Measurements from ENCODE around the gene LTB4R2.

LTB4R2 gene

DNA sequence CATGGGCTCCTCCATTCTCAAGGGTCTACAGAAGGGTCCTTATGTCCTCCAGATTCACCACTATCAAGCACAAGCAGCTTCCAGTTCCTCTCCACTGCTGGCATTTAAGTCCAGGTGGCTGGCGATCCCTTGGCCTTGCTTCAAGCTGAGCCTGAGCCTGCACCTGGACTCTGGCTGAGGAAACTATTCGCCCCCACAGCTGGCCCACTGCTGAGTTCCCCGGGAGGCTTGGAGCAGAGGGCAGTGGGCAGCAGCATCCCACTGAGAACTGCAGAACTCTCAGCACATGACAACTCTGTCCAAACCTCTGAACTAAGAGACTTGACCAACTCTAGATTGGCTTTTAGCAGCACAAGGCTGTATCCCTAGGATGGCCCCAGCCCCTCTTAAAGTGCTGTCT lies 27.2 kb upstream of the LTB4R2 start:
- no peak for TF ChIP-seq CTCF (conservative IDR thresholded peaks at IDR 0.05; ENCODE audit: low read depth, low read length)
- no peak for DNase-seq (ENCODE audit: low read depth)
- no peak overlapping the region for H3K4me3 ChIP-seq (ENCODE audit: low read depth, low read length)

- no peak for DNase-seq (ENCODE audit: low read depth)
- TF ChIP-seq CTCF (conservative IDR thresholded peaks at IDR 0.05; ENCODE audit: low read depth, low read length): no peak
- H3K4me3 ChIP-seq (ENCODE audit: low read depth, low read length): no peak overlapping the region
Measured at GRCh38 chr14:24283796-24284460, 26.0 kb upstream of the LTB4R2 start.

DNA sequence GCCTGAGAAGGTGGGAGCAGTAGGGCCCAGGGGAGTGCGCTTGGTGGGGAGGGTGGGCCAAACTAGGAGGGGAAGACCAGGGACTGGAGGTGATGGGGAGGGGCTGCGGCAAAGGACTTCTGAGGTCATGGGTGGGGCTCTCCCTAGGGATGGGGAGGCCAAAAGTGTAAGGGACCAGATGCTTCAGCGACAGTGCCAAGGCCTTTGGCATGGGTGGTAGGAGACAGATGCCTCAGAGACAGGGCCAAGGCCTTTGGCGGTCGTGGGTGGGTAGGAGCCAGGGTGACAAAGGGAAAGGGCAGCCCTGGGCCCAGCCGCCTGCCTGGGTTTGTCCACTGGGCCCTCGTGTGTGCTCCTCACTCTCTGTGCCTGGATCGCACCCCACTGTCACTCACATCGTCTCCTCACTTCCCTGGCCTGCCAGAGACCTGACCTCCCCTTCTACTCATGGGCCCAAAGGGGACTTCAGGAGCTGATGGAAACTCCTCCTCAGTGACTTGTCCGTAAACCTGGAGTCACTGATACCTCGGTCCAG lies 25.4 kb upstream of the LTB4R2 start:
- TF ChIP-seq CTCF (conservative IDR thresholded peaks at IDR 0.05; ENCODE audit: low read depth, low read length): no peak
- DNase-seq (ENCODE audit: low read depth): no peak
- H3K4me3 ChIP-seq (ENCODE audit: low read depth, low read length): no peak overlapping the region

DNA sequence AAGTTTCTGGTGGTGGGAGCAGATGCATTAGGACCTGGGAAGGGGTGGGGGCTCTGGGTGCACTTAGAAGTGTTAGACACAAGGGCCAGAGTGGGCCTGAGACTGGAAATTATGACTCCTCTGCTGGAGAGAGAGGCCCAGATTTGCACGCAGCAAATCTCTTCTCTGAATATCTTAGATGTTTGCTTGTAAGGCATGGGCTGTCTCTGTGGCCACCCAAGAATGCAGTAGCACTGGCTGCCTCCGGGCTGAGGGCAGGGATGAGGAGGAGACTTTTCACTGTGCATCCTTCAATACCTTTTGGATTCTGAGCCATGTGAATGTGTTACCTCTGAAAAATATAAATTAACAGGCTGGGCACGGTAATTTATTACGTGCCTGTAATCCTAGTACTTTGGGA lies 24.6 kb upstream of the LTB4R2 start:
- peak; percentile 2 for TF ChIP-seq CTCF (conservative IDR thresholded peaks at IDR 0.05; ENCODE audit: low read depth, low read length)
- DNase-seq (ENCODE audit: low read depth): no peak
- no peak overlapping the region for H3K4me3 ChIP-seq (ENCODE audit: low read depth, low read length)

DNA sequence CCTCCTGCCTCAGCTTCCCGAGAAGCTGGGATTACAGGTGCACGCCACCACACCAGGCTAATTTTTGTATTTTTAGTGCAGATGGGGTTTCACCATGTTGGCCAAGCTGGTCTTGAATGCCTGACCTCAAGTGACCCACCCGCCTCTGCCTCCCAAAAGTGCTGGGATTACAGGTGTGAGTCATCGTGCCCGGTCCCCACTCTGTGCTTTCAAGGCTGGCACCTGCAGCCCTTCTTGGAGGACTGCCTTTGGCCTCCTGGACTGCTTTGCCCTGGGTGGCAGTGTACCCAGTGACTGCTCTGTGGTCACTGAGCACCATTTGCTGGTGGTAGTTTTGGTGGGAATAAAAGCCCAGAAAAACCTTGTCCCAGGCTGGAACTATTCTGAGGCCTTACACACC lies 22.9 kb upstream of the LTB4R2 start:
- no peak for DNase-seq (ENCODE audit: low read depth)
- H3K4me3 ChIP-seq (ENCODE audit: low read depth, low read length): no peak overlapping the region
- no peak for TF ChIP-seq CTCF (conservative IDR thresholded peaks at IDR 0.05; ENCODE audit: low read depth, low read length)

GRCh38 chr14:24289649-24290280 lies 20.2 kb upstream of the LTB4R2 start:
- no peak for DNase-seq (ENCODE audit: low read depth)
- no peak overlapping the region for H3K4me3 ChIP-seq (ENCODE audit: low read depth, low read length)
- TF ChIP-seq CTCF (conservative IDR thresholded peaks at IDR 0.05; ENCODE audit: low read depth, low read length): no peak

DNA sequence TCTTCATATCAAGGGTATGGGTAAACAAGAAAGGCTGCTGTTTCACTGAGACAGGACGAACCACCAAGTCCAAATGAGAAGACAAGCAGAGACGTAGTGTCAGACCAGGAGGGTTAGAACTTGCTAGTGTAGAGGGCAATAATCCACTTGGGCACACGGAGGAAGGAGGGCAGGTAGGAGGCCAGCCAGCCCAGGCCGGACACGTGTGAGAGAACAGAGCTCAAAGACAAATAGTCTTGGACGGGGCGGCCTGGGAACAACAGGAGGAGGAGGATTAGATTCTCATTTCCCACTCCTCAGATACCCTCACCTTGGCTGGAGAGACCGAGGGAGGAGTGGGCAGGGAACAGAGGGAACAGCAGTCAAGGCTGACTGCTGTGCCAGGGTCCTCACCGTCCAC lies 19.2 kb upstream of the LTB4R2 start:
- no peak for TF ChIP-seq CTCF (conservative IDR thresholded peaks at IDR 0.05; ENCODE audit: low read depth, low read length)
- H3K4me3 ChIP-seq (ENCODE audit: low read depth, low read length): no peak overlapping the region
- DNase-seq (ENCODE audit: low read depth): no peak

Data from choroid plexus epithelial cell (primary cell).